CD14-positive monocyte (primary cell): ENCODE results near the gene VAMP4. TPM values are rescaled to one million over a fixed set of nuclear protein-coding genes. Genes with fewer than 3 reads are reported as not detected.

Experiments used
- DNase-seq, 3 donors: peaks; one replicate each; pipeline ENCODE4 v3.0.0-alpha.2; 2011 to 2022
- H2AFZ ChIP-seq: 2 replicates; pipeline ENCODE4 v1.6.0; 2012; ENCODE audit warnings: mild to moderate bottlenecking, low read depth, low read length, inconsistent platforms; ENCODE audit not compliant: insufficient read depth, poor library complexity, severe bottlenecking
- H3K27ac ChIP-seq, 2 donors: 1 replicate in 1 of 2; 2 replicates in 1 of 2; pipeline ENCODE4 v1.5.1; 2012 to 2013; ENCODE audit warnings: low read length in 2 of 2, control low read depth in 1 of 2, inconsistent platforms in 1 of 2, low read depth in 1 of 2, mild to moderate bottlenecking in 1 of 2
- H3K27me3 ChIP-seq, 2 donors: one replicate each; pipeline versions ENCODE4 v1.6.0 to v1.6.1; 2011 to 2013; ENCODE audit warnings: low read length in 2 of 2; ENCODE audit not compliant: control insufficient read depth in 2 of 2, insufficient read depth in 2 of 2
- H3K36me3 ChIP-seq, 2 donors: replicated peaks in 1 of 2; 1 replicate in 1 of 2; 2 replicates in 1 of 2; pipeline versions ENCODE4 v1.5.1 to v1.6.1; 2012 to 2013; ENCODE audit warnings: low read length in 2 of 2, control low read depth in 1 of 2, inconsistent platforms in 1 of 2, mild to moderate bottlenecking in 1 of 2; ENCODE audit not compliant: insufficient read depth in 2 of 2, control insufficient read depth in 1 of 2
- H3K4me1 ChIP-seq, 2 donors: 1 replicate in 1 of 2; 2 replicates in 1 of 2; pipeline versions ENCODE4 v1.5.1 to v1.6.1; 2012 to 2013; ENCODE audit warnings: low read length in 2 of 2, control low read depth in 1 of 2, inconsistent platforms in 1 of 2, mild to moderate bottlenecking in 1 of 2, moderate library complexity in 1 of 2; ENCODE audit not compliant: insufficient read depth in 2 of 2, control insufficient read depth in 1 of 2
- H3K4me2 ChIP-seq: replicated peaks from 2 replicates; pipeline ENCODE3; 2012; ENCODE audit warnings: low read length, moderate library complexity, mild to moderate bottlenecking; ENCODE audit not compliant: poor library complexity, severe bottlenecking; ENCODE audit errors: extremely low read depth
- H3K4me3 ChIP-seq, 3 experiments: fragments of 200-600 bp in 1 of 3; sonication (generic) in 1 of 3; replicated peaks in 1 of 3; 1 replicate in 2 of 3; 2 replicates in 1 of 3; pipeline ENCODE4 v1.5.1; 2011 to 2013; ENCODE audit warnings: low read length in 3 of 3, mild to moderate bottlenecking in 3 of 3, control low read depth in 2 of 3, low read depth in 2 of 3, inconsistent platforms in 1 of 3, moderate library complexity in 1 of 3
- H3K79me2 ChIP-seq: 2 replicates; pipeline ENCODE4 v1.6.0; 2012; ENCODE audit warnings: mild to moderate bottlenecking, control low read depth, inconsistent platforms, low read length, moderate library complexity; ENCODE audit not compliant: insufficient read depth
- H3K9ac ChIP-seq: 2 replicates; pipeline ENCODE4 v1.6.0; 2017; ENCODE audit warnings: low read length, mild to moderate bottlenecking; ENCODE audit not compliant: insufficient read depth, poor library complexity, severe bottlenecking
- H3K9me3 ChIP-seq, 2 donors: replicated peaks in 1 of 2; 1 replicate in 1 of 2; 2 replicates in 1 of 2; pipeline versions ENCODE4 v1.5.1 to v1.6.1; 2012 to 2013; ENCODE audit warnings: low read length in 2 of 2, control low read depth in 1 of 2; ENCODE audit not compliant: control insufficient read depth in 1 of 2, insufficient read depth in 1 of 2
- H4K20me1 ChIP-seq: 2 replicates; pipeline ENCODE4 v1.6.0; 2012; ENCODE audit warnings: mild to moderate bottlenecking, low read length, control low read depth, moderate library complexity; ENCODE audit not compliant: insufficient read depth
- H3K27ac Mint-ChIP-seq, 7 donors: one replicate each; pipeline ENCODE4 v1.8.0; 2020; ENCODE audit warnings: mild to moderate bottlenecking in 7 of 7, mixed read lengths in 7 of 7, moderate library complexity in 6 of 7, inconsistent platforms in 2 of 7
- H3K27me3 Mint-ChIP-seq, 3 donors: one replicate each; pipeline ENCODE4 v1.8.0; 2021 to 2022; ENCODE audit warnings: low read depth in 3 of 3, mild to moderate bottlenecking in 3 of 3, mixed read lengths in 3 of 3, moderate library complexity in 3 of 3, inconsistent platforms in 1 of 3
- H3K36me3 Mint-ChIP-seq, 2 donors: one replicate each; pipeline ENCODE4 v1.8.0; 2020; ENCODE audit warnings: mixed read lengths in 2 of 2, inconsistent platforms in 1 of 2, mild to moderate bottlenecking in 1 of 2
- H3K4me1 Mint-ChIP-seq: one replicate; pipeline ENCODE4 v1.8.0; 2020; ENCODE audit warnings: mild to moderate bottlenecking, mixed read lengths
- H3K4me3 Mint-ChIP-seq, 2 donors: one replicate each; pipeline ENCODE4 v1.8.0; 2020; ENCODE audit warnings: mild to moderate bottlenecking in 2 of 2, mixed read lengths in 2 of 2, moderate library complexity in 1 of 2
- H3K9me3 Mint-ChIP-seq, 7 donors: one replicate each; pipeline ENCODE4 v1.8.0; 2020 to 2022; ENCODE audit warnings: mixed read lengths in 7 of 7, mild to moderate bottlenecking in 6 of 7, moderate library complexity in 6 of 7, inconsistent platforms in 2 of 7
- CTCF ChIP-seq: fragments of 200-600 bp; IDR thresholded peaks from one replicate; pipeline ENCODE4 v1.8.0; 2022; ENCODE audit warnings: antibody characterized with exemption, mild to moderate bottlenecking
- WGBS: methylation state at CpG from one replicate; pipeline ENCODE4 v1.1.5; 2013; ENCODE audit warnings: missing lambda C conversion rate; ENCODE audit not compliant: insufficient coverage; 5-methylcytosine and 5-hydroxymethylcytosine counted together
- intact Hi-C, 2 donors: fragments of 100-400 bp; cut with micrococcal nuclease; formaldehyde crosslinking; loops; one replicate each; pipeline versions ENCODE4 v1.15.0 to v1.15.1; 2023
- polyA plus RNA-seq, 3 donors: library from polyadenylated mRNA; depleted of rRNA in 1 of 3; unstranded in 2 of 3; stranded (reverse) in 1 of 3; fragments of 300-500 nt in 2 of 3; fragments of >200 nt in 1 of 3; fragmentation: Illumina TruSeq in 2 of 3; gene quantifications; 1 replicate in 2 of 3; 2 replicates in 1 of 3; pipeline ENCODE4 v1.2.3, GENCODE V29; 2012 to 2021

The VAMP4 gene
- polyA plus RNA-seq, 3 donors: 13.3 to 19.5 (median 18.8) TPM

DNA sequence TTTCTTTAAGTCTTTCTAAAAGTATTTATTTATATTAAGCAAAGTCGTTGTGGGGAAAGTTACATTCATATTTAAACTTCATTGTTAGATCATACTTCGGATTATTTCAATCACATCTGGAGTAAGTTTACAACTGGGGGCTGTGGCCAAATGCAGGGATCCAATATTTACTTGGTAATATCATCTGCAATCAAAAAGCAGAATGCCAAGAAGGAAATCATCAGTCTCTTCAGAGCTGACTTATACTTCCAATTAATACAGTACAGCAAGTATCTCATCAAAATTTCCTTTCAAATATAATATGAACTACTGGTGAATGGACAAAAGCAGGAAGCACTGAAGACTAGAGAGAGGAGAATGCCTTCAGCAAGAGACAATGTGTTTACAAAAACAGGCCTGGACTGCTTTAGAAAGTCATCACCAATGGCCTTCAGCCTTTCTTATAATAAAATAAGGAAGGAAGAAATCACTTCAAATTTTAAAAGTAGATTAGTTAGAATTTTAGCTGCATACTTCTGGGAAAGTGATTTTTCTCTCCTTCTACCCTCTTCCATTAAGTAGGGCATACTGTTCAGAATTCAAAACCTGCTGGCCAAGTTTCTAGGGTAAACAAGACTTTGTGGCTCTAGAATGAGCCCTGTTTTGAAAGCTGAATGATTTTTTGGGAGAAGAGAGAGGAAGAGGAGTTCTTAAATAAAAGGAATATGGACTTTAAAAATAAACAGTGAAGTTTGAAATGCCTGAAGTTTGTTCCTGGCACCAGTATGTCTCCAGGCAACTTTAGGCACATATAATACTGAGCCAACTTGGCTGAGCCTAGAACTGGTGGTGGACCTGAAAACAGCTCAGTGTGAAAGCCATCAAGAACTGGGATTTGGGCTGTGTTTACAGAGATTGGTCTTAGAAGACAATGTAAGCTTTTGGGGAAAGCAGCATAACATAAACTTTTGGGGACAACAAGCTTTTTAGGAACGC is 67.1 kb downstream of the VAMP4 start:
- Histone ChIP-seq H3K4me1 (no peaks in the 10 kb centered on the region), H3K9ac (no peak overlapping the region), H4K20me1 (no peaks in the 10 kb centered on the region), H3K27me3 (no peaks in the 10 kb centered on the region), H3K27ac (no peak overlapping the region), H3K4me2 (no peak overlapping the region), H3K36me3 (no peaks in the 10 kb centered on the region), H3K9me3 (peaks cover 0 to 7% of the 10 kb centered on the region in 2 donors), H3K79me2 (no peaks in the 10 kb centered on the region), H3K4me3 (no peak overlapping the region), H2AFZ (no peak overlapping the region)
- no peak for DNase-seq
- no peaks in the 10 kb centered on the region for H3K36me3 Mint-ChIP-seq
- H3K27me3 Mint-ChIP-seq: peaks cover 0 to 5% (median 1%) of the 10 kb centered on the region in 3 donors
- no peak overlapping the region for H3K4me3 Mint-ChIP-seq
- H3K27ac Mint-ChIP-seq: no peak overlapping the region
- no CpG with 5 or more reads among the region's 3 CpGs for WGBS
- peaks cover 0 to 7% (median 2%) of the 10 kb centered on the region in 7 donors for H3K9me3 Mint-ChIP-seq
- no peak for TF ChIP-seq CTCF
- H3K4me1 Mint-ChIP-seq: no peaks in the 10 kb centered on the region
- intact Hi-C loops: no loop called here

- Histone ChIP-seq H3K4me2 (no peak overlapping the region), H3K9ac (no peak overlapping the region), H3K4me1 (no peaks in the 10 kb centered on the region), H3K36me3 (no peaks in the 10 kb centered on the region), H3K27me3 (no peaks in the 10 kb centered on the region), H3K79me2 (no peaks in the 10 kb centered on the region), H3K4me3 (no peak overlapping the region), H2AFZ (no peak overlapping the region), H3K9me3 (peaks cover 0 to 7% of the 10 kb centered on the region in 2 donors), H3K27ac (no peak overlapping the region), H4K20me1 (no peaks in the 10 kb centered on the region)
- H3K4me1 Mint-ChIP-seq: no peaks in the 10 kb centered on the region
- no peak for DNase-seq
- H3K36me3 Mint-ChIP-seq: no peaks in the 10 kb centered on the region
- 99% methylated on average over 28 of the region's 28 CpGs for WGBS
- H3K4me3 Mint-ChIP-seq: no peak overlapping the region
- intact Hi-C loops: no loop called here
- peaks cover 0 to 7% (median 2%) of the 10 kb centered on the region in 7 donors for H3K9me3 Mint-ChIP-seq
- TF ChIP-seq CTCF: no peak
- H3K27me3 Mint-ChIP-seq: peaks cover 0 to 4% (median 2%) of the 10 kb centered on the region in 3 donors
- H3K27ac Mint-ChIP-seq: no peak overlapping the region
Observed at GRCh38 chr1:171670739-171671138, 71.1 kb downstream of the VAMP4 start.
